ENCODE results near the gene CDA. TPM values are rescaled to one million over a fixed set of nuclear protein-coding genes. Genes with fewer than 3 reads are reported as not detected.
"Not testable (repeated sequence)": the region's sequence is repeated elsewhere in the genome, so short reads cannot be mapped to it uniquely, and the experiment has no call there.

CDA gene
- total and polyA plus RNA-seq, 12 donors: 0.33 to 11.8 (median 3.3) TPM; not detected in 1

- no peak overlapping the region for H3K27ac ChIP-seq
- no peak for DNase-seq
- 81 to 91% (median 85%) methylated on average over 7 of the region's 7 CpGs for WGBS, 4 donors
- no peaks in the 10 kb centered on the region for H3K27me3 ChIP-seq
- H3K9me3 ChIP-seq (replicated peaks in 1 of 3): no peaks in the 10 kb centered on the region
- no peak overlapping the region for H3K4me3 ChIP-seq
- TF ChIP-seq CTCF (IDR thresholded peaks at IDR 0.05): no peak
- TF ChIP-seq POLR2A (IDR thresholded peaks at IDR 0.05): no peak
- intact Hi-C loops (cut with DNase I): no loop called here
- no peaks in the 10 kb centered on the region for H3K36me3 ChIP-seq (replicated peaks in 1 of 2)
- H3K4me1 ChIP-seq (replicated peaks in 1 of 2): no peaks in the 10 kb centered on the region
Observed at GRCh38 chr1:20604678-20605077, 15.8 kb downstream of the CDA start.

- H3K36me3 ChIP-seq (replicated peaks in 1 of 2); H3K27me3 ChIP-seq; H3K9me3 ChIP-seq (replicated peaks in 1 of 3); H3K4me1 ChIP-seq (replicated peaks in 1 of 2); H3K4me3 ChIP-seq; DNase-seq; intact Hi-C loops (cut with DNase I): not testable (repeated sequence)
- 68 to 85% (median 71%) methylated on average over 5 to 7 of the region's 7 CpGs for WGBS, 4 donors
- peak overlapping the region in 3 of 5 donors; percentile 12 to 72 (median 26) for H3K27ac ChIP-seq
Observed at GRCh38 chr1:20606801-20607570, 18.1 kb downstream of the CDA start.

GRCh38 chr1:20609541-20609940 is 20.6 kb downstream of the CDA start:
- Histone ChIP-seq H3K4me3 (no peak overlapping the region), H3K36me3 (replicated peaks in 1 of 2) (no peaks in the 10 kb centered on the region), H3K27ac (no peak overlapping the region), H3K4me1 (replicated peaks in 1 of 2) (peaks cover 8 to 15% of the 10 kb centered on the region in 2 donors), H3K9me3 (replicated peaks in 1 of 3) (no peaks in the 10 kb centered on the region), H3K27me3 (no peaks in the 10 kb centered on the region)
- DNase-seq: no peak
- WGBS, 4 donors: 81 to 89% (median 87%) methylated on average over 6 of the region's 6 CpGs
- TF ChIP-seq CTCF (IDR thresholded peaks at IDR 0.05) (no peak), POLR2A (IDR thresholded peaks at IDR 0.05) (no peak)
- intact Hi-C loops (cut with DNase I): no loop called here

GRCh38 chr1:20610970-20611369 is 22.1 kb downstream of the CDA start:
- peaks cover 10 to 18% of the 10 kb centered on the region in 2 donors for H3K4me1 ChIP-seq (replicated peaks in 1 of 2)
- H3K36me3 ChIP-seq (replicated peaks in 1 of 2): no peaks in the 10 kb centered on the region
- no peak overlapping the region for H3K4me3 ChIP-seq
- DNase-seq: no peak
- no peak for TF ChIP-seq CTCF (IDR thresholded peaks at IDR 0.05)
- TF ChIP-seq POLR2A (IDR thresholded peaks at IDR 0.05): no peak
- no peak overlapping the region for H3K27ac ChIP-seq
- no peaks in the 10 kb centered on the region for H3K27me3 ChIP-seq
- H3K9me3 ChIP-seq (replicated peaks in 1 of 3): no peaks in the 10 kb centered on the region
- intact Hi-C loops (cut with DNase I): no loop called here
- 79 to 100% (median 96%) methylated on average over 2 of the region's 2 CpGs for WGBS, 4 donors

GRCh38 chr1:20611652-20612051 is 22.8 kb downstream of the CDA start:
- Histone ChIP-seq H3K9me3 (replicated peaks in 1 of 3) (no peaks in the 10 kb centered on the region), H3K27ac (no peak overlapping the region), H3K36me3 (replicated peaks in 1 of 2) (no peaks in the 10 kb centered on the region), H3K4me1 (replicated peaks in 1 of 2) (peaks cover 16 to 25% of the 10 kb centered on the region in 2 donors), H3K27me3 (no peaks in the 10 kb centered on the region), H3K4me3 (no peak overlapping the region)
- DNase-seq: no peak
- 93 to 97% (median 95%) methylated on average over 5 of the region's 5 CpGs for WGBS, 4 donors
- no peak for TF ChIP-seq POLR2A (IDR thresholded peaks at IDR 0.05)
- no peak for TF ChIP-seq CTCF (IDR thresholded peaks at IDR 0.05)
- intact Hi-C loops (cut with DNase I): no loop called here

Data from adrenal gland (tissue), 12 donors.